ENCODE data around the gene KCNMA1.

The KCNMA1 gene

DNA sequence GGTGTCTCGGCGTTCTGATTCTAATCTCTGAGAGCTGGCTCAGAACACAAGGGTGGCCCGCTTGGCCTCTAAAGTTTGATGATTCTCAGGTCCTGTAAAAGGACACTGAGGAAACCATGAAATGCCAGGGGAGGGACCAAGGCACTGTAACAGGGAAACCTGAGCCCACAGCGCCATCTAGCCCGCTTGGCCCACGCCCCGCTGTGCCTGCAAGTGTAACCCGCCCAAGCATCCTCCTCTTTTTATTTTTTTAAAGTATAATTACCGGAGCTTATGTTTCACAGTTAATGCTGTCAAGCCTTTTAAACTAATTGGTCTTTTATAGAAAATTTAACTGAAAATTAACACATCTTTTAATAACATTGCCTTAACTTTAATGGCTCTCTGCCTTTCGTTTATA is 734.7 kb downstream of the KCNMA1 start:
- TF ChIP-seq, protein P1, sequence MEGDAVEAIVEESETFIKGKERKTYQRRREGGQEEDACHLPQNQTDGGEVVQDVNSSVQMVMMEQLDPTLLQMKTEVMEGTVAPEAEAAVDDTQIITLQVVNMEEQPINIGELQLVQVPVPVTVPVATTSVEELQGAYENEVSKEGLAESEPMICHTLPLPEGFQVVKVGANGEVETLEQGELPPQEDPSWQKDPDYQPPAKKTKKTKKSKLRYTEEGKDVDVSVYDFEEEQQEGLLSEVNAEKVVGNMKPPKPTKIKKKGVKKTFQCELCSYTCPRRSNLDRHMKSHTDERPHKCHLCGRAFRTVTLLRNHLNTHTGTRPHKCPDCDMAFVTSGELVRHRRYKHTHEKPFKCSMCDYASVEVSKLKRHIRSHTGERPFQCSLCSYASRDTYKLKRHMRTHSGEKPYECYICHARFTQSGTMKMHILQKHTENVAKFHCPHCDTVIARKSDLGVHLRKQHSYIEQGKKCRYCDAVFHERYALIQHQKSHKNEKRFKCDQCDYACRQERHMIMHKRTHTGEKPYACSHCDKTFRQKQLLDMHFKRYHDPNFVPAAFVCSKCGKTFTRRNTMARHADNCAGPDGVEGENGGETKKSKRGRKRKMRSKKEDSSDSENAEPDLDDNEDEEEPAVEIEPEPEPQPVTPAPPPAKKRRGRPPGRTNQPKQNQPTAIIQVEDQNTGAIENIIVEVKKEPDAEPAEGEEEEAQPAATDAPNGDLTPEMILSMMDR (IDR thresholded peaks at IDR 0.05), result no peak
- no peaks in the 10 kb centered on the region for H3K36me3 ChIP-seq (ENCODE audit: control insufficient read depth, insufficient read depth, low read length)
- H3K4me1 ChIP-seq, result no peaks in the 10 kb centered on the region
- no peaks in the 10 kb centered on the region for H3K9me3 ChIP-seq (ENCODE audit: control insufficient read depth, low read length)
- H3K4me2 ChIP-seq (ENCODE audit: low read length), result no peak overlapping the region
- no peak overlapping the region for H3K9ac ChIP-seq
- H3K79me2 ChIP-seq, result no peaks in the 10 kb centered on the region
- no peak overlapping the region for H2AFZ ChIP-seq
- no peaks in the 10 kb centered on the region for H3K27me3 ChIP-seq (ENCODE audit: control insufficient read depth, insufficient read depth, low read length)
- no peak overlapping the region for H3K4me3 ChIP-seq (ENCODE audit: low read depth, low read length)
- H3K27ac ChIP-seq, result no peak overlapping the region

DNA sequence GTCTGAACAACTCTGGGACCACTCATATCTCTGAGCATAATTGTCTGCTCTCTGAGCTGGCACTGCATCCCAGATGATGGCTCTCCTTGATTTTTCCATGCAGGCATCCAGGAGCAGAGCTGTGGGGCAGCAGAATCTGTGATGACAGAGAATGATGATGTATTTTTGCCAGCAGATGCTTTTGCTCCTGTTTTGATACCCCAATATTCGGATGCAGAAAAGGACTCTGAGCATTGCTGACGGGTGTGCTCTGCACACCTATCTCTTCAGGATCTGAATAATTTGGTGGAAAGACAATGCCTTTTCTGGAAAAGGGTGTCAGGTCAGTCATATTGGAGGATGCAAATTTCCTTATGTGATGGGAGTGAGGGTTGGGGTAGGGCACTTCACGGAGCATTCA is 735.9 kb downstream of the KCNMA1 start:
- TF ChIP-seq, protein P1 (IDR thresholded peaks at IDR 0.05), result no peak
- peaks cover 6% of the 10 kb centered on the region for H3K9me3 ChIP-seq (ENCODE audit: control insufficient read depth, low read length)
- no peaks in the 10 kb centered on the region for H3K4me1 ChIP-seq
- H2AFZ ChIP-seq, result no peak overlapping the region
- no peaks in the 10 kb centered on the region for H3K36me3 ChIP-seq (ENCODE audit: control insufficient read depth, insufficient read depth, low read length)
- no peaks in the 10 kb centered on the region for H3K79me2 ChIP-seq
- no peaks in the 10 kb centered on the region for H3K27me3 ChIP-seq (ENCODE audit: control insufficient read depth, insufficient read depth, low read length)
- no peak overlapping the region for H3K9ac ChIP-seq
- H3K4me2 ChIP-seq (ENCODE audit: low read length), result no peak overlapping the region
- H3K27ac ChIP-seq, result no peak overlapping the region
- H3K4me3 ChIP-seq (ENCODE audit: low read depth, low read length), result no peak overlapping the region

DNA sequence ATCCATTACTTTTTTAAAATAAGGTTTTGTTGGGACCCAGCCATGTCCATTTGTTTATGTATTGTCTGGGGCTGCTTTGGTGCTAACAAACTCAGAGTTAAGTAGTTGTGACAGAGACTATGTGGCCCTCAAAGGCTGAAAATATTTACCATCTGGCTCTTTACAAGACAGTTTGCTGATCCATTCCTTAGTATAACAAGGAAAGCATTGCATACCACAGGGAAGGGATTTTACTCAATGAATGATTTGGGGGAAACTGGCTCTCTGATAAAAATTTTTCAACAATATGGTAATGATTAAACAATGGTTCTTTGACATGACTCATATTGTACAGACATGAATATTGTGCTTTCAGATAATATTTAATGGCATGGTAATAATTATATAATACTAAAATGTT is 738.1 kb downstream of the KCNMA1 start:
- no peak overlapping the region for H3K4me2 ChIP-seq (ENCODE audit: low read length)
- H3K27ac ChIP-seq, result no peak overlapping the region
- no peaks in the 10 kb centered on the region for H3K27me3 ChIP-seq (ENCODE audit: control insufficient read depth, insufficient read depth, low read length)
- peaks cover 6% of the 10 kb centered on the region for H3K9me3 ChIP-seq (ENCODE audit: control insufficient read depth, low read length)
- no peak overlapping the region for H3K4me3 ChIP-seq (ENCODE audit: low read depth, low read length)
- no peak overlapping the region for H2AFZ ChIP-seq
- no peaks in the 10 kb centered on the region for H3K79me2 ChIP-seq
- no peaks in the 10 kb centered on the region for H3K36me3 ChIP-seq (ENCODE audit: control insufficient read depth, insufficient read depth, low read length)
- no peak overlapping the region for H3K9ac ChIP-seq
- H3K4me1 ChIP-seq, result no peaks in the 10 kb centered on the region
- TF ChIP-seq, protein P1 (IDR thresholded peaks at IDR 0.05), result no peak

DNA sequence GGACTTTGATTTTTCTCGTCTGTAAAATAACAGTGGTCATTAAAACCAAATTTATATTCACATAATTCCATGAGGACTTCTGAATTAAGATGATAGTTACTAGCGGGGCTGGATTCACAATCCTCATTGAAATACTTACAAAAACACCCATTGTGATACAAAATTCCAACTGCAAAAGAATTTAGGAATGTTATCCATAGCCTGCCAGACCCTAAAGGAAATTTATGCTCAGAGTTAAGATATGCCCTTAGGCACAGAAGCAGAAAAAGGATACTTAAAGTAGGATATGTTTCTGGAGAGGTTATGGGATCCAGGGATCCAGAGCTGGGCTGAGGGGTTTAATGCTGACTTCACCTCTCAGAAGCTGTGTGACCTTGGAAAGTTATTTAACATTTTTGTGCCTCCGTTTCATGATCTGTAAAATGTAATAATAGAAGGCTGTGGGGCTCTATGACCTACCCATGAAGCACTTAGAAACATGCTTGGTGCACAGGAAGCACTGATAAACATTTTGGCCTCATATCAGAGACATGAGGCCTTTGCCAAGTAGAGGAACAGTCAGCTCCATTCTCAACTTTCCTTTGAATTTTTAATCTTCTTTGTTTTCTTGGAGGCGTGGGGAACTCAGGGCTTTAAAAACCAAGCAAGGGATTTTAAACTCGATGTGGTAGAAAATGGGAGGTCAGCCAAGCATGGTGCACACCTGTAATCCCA is 744.7 kb downstream of the KCNMA1 start:
- no peak overlapping the region for H3K4me3 ChIP-seq (ENCODE audit: low read depth, low read length)
- no peaks in the 10 kb centered on the region for H3K79me2 ChIP-seq
- no peak overlapping the region for H3K9ac ChIP-seq
- H3K9me3 ChIP-seq (ENCODE audit: control insufficient read depth, low read length), result peaks cover 6% of the 10 kb centered on the region
- no peak overlapping the region for H3K4me2 ChIP-seq (ENCODE audit: low read length)
- no peak overlapping the region for H2AFZ ChIP-seq
- H3K36me3 ChIP-seq (ENCODE audit: control insufficient read depth, insufficient read depth, low read length), result no peaks in the 10 kb centered on the region
- H3K4me1 ChIP-seq, result no peaks in the 10 kb centered on the region
- TF ChIP-seq, protein P1 (IDR thresholded peaks at IDR 0.05), result no peak
- no peak overlapping the region for H3K27ac ChIP-seq
- no peaks in the 10 kb centered on the region for H3K27me3 ChIP-seq (ENCODE audit: control insufficient read depth, insufficient read depth, low read length)

Data from parathyroid adenoma (tissue), 2 donors.